Endothelial cell of umbilical vein (primary cell): ENCODE results near the gene TFAP2E.

ENCODE experiments used
- EZH2 ChIP-seq: IDR thresholded peaks from 2 replicates; pipeline ENCODE4 v1.6.1; 2012; ENCODE audit warnings: borderline replicate concordance, low read depth, mild to moderate bottlenecking, moderate library complexity, low read length, inconsistent platforms; ENCODE audit not compliant: severe bottlenecking
- FOS ChIP-seq: IDR thresholded peaks from 2 replicates; pipeline ENCODE4 v1.6.1; 2011; ENCODE audit warnings: mild to moderate bottlenecking, low read length, moderate library complexity, borderline replicate concordance; ENCODE audit not compliant: insufficient read depth
- POLR2A ChIP-seq: IDR thresholded peaks from 2 replicates; pipeline ENCODE4 v1.6.1; 2012; ENCODE audit warnings: low read depth, mild to moderate bottlenecking, control low read depth, low read length

DNA sequence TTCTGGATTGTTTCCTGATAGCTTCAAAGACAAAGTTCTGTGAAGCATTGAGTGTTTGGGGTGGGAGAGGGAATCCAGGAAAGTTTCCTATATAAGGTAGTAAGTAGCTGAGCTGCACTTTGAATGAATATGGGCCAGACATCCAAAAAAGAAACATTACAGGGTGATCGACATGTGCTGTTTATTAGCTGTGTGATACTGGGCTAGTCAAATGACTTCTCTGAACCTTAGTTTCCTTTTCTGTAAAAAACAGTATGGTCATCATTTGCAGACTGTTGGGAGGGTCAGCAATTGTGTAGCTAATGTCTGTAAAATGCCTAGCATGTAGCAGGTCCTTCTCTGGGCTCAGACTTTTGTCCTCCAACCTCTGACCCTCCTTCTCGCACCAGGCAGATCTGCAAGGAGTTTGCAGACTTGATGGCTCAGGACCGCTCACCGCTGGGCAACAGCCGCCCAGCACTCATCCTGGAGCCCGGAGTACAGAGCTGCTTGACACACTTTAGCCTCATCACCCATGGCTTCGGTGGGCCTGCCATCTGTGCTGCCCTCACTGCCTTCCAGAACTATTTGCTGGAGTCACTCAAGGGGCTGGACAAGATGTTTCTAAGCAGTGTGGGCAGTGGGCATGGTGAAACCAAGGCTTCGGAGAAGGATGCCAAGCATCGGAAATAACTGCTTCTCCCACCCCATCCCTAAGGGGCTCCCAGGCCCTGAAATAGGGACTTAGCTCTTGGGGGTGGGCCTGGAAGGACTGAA, 21.1 kb downstream of the TFAP2E start:
- no peak for TF ChIP-seq POLR2A
- no peak for TF ChIP-seq FOS
- TF ChIP-seq EZH2, result no peak
